Hepatocyte (in vitro differentiated cells): ENCODE measurements around the gene SULT6B1.

Source experiments
- EZH2phosphoT487 ChIP-seq: fragments of 200-600 bp; sonication (generic); IDR thresholded peaks from one replicate; pipeline ENCODE4 v1.6.1; 2018; ENCODE audit warnings: antibody characterized with exemption, mild to moderate bottlenecking, low read depth, moderate library complexity; ENCODE audit not compliant: unreplicated experiment, severe bottlenecking
- TF ChIP-seq, protein P1 (sequence below): fragments of 200-600 bp; sonication (generic); IDR thresholded peaks from 2 replicates; pipeline ENCODE4 v1.5.1; 2016; ENCODE audit warnings: antibody characterized with exemption, mild to moderate bottlenecking; ENCODE audit not compliant: poor library complexity

DNA sequence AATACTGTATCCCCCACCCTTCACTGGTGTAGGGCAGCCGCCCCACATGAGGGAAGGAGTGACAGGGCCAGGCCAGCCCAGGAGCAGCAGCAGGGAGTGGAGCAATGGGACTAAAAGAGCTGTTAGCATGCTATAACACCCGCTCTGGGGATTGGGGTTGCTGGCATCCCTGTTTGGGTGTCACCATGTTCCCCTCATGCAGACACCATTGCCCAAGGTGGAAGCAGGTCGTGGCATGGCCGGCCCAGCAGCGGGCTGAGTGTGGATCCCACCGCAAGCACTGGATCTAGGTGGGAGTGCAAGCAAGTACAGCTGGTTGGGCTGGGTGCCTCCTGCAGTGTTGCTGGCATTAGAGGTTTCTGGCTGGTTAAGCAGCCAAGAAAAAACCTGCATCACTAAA lies 3.3 kb upstream of the SULT6B1 start:
- TF ChIP-seq, protein P1, sequence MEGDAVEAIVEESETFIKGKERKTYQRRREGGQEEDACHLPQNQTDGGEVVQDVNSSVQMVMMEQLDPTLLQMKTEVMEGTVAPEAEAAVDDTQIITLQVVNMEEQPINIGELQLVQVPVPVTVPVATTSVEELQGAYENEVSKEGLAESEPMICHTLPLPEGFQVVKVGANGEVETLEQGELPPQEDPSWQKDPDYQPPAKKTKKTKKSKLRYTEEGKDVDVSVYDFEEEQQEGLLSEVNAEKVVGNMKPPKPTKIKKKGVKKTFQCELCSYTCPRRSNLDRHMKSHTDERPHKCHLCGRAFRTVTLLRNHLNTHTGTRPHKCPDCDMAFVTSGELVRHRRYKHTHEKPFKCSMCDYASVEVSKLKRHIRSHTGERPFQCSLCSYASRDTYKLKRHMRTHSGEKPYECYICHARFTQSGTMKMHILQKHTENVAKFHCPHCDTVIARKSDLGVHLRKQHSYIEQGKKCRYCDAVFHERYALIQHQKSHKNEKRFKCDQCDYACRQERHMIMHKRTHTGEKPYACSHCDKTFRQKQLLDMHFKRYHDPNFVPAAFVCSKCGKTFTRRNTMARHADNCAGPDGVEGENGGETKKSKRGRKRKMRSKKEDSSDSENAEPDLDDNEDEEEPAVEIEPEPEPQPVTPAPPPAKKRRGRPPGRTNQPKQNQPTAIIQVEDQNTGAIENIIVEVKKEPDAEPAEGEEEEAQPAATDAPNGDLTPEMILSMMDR: no peak
- TF ChIP-seq EZH2phosphoT487: no peak
